Hepatocyte (in vitro differentiated cells): Measurements from ENCODE around the gene PDZD8. TPM values are rescaled to one million over a fixed set of nuclear protein-coding genes. Genes with fewer than 3 reads are reported as not detected.

Experiments
- DNase-seq: peaks from one replicate; pipeline ENCODE4 v3.0.0-alpha.2; 2016; ENCODE audit warnings: low spot score
- H2AFZ ChIP-seq: fragments of 200-600 bp; sonication (generic); 2 replicates; pipeline ENCODE4 v1.6.0; 2016; ENCODE audit warnings: antibody characterized with exemption, mild to moderate bottlenecking
- H3K27ac ChIP-seq: fragments of 200-600 bp; sonication (generic); 2 replicates; pipeline ENCODE4 v1.5.1; 2016; ENCODE audit warnings: mild to moderate bottlenecking
- H3K27me3 ChIP-seq: fragments of 200-600 bp; sonication (generic); 2 replicates; pipeline ENCODE4 v1.6.1; 2016
- H3K36me3 ChIP-seq: fragments of 200-600 bp; sonication (generic); replicated peaks from 2 replicates; pipeline ENCODE4 v1.5.1; 2016; ENCODE audit warnings: low read depth; ENCODE audit not compliant: insufficient read depth
- H3K4me1 ChIP-seq: fragments of 200-600 bp; sonication (generic); 2 replicates; pipeline ENCODE4 v1.5.1; 2016; ENCODE audit warnings: mild to moderate bottlenecking, moderate library complexity; ENCODE audit not compliant: insufficient read depth
- H3K4me2 ChIP-seq: fragments of 200-600 bp; sonication (generic); 2 replicates; pipeline ENCODE4 v1.6.0; 2016
- H3K4me3 ChIP-seq: fragments of 200-600 bp; sonication (generic); 2 replicates; pipeline ENCODE4 v1.5.1; 2016; ENCODE audit warnings: mild to moderate bottlenecking
- H3K79me2 ChIP-seq: fragments of 200-600 bp; sonication (generic); 2 replicates; pipeline ENCODE4 v1.6.0; 2017; ENCODE audit warnings: mild to moderate bottlenecking
- H3K9me2 ChIP-seq: fragments of 200-600 bp; sonication (generic); replicated peaks from 2 replicates; pipeline ENCODE4 v1.6.0; 2017; ENCODE audit warnings: mild to moderate bottlenecking; ENCODE audit not compliant: insufficient read depth
- H3K9me3 ChIP-seq: fragments of 200-600 bp; sonication (generic); 2 replicates; pipeline ENCODE4 v1.5.1; 2016; ENCODE audit warnings: low read depth, mild to moderate bottlenecking
- H4K20me1 ChIP-seq: fragments of 200-600 bp; sonication (generic); 2 replicates; pipeline ENCODE4 v1.6.0; 2016; ENCODE audit warnings: mild to moderate bottlenecking; ENCODE audit not compliant: insufficient read depth, poor library complexity, severe bottlenecking
- CTCF ChIP-seq: fragments of 200-600 bp; sonication (generic); IDR thresholded peaks from 2 replicates; pipeline ENCODE4 v1.5.1; 2016; ENCODE audit warnings: antibody characterized with exemption, mild to moderate bottlenecking; ENCODE audit not compliant: poor library complexity
- EZH2 ChIP-seq: fragments of 200-600 bp; sonication (generic); IDR thresholded peaks from 2 replicates; pipeline ENCODE4 v1.6.1; 2016; ENCODE audit warnings: antibody characterized with exemption, mild to moderate bottlenecking, borderline replicate concordance
- EZH2phosphoT487 ChIP-seq: fragments of 200-600 bp; sonication (generic); IDR thresholded peaks from one replicate; pipeline ENCODE4 v1.6.1; 2018; ENCODE audit warnings: antibody characterized with exemption, mild to moderate bottlenecking, low read depth, moderate library complexity; ENCODE audit not compliant: unreplicated experiment, severe bottlenecking
- WGBS: methylation state at CpG from one replicate; pipeline ENCODE4 v1.1.6; 2016; ENCODE audit warnings: low lambda C conversion rate; ENCODE audit errors: missing lambda C conversion rate; 5-methylcytosine and 5-hydroxymethylcytosine counted together
- polyA plus RNA-seq: library from polyadenylated mRNA; unstranded; fragments of >200 nt; fragmentation: Nextera tagmentation; extraction: Ambion mirVana; gene quantifications from 2 replicates; pipeline ENCODE4 v1.2.1, GENCODE V29; 2016
- total RNA-seq: library from RNA; depleted of rRNA; stranded (reverse); fragments of >200 nt; gene quantifications from 2 replicates; pipeline ENCODE4 v1.2.3, GENCODE V29; 2014

The PDZD8 gene
- total and polyA plus RNA-seq, 2 experiments from 2014 or later = 12.9 to 77.2 TPM

DNA sequence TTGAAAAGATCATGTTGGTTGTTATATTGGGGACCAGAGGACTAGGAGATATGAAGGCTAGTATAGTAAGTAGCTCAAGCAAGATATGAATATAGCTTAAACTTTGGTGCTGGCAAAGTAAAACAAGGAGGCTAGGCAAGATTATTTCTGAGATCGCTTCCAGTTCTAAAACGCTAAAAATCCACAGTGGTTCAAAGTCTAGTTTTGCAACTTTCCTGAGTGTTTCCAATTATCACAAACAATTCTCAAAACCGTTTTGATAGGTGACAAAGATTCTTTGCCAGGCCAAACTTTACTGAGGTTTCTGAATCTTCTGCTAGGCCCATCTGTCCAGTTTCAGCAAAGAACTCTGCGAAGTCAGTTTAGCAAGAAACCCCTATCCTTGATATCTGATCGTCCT lies 35.3 kb downstream of the PDZD8 start:
- Histone ChIP-seq H3K27me3 (no peaks in the 10 kb centered on the region), H3K4me3 (no peak overlapping the region), H2AFZ (no peak overlapping the region), H3K4me1 (no peaks in the 10 kb centered on the region), H3K79me2 (peaks cover 94% of the 10 kb centered on the region), H3K4me2 (no peak overlapping the region), H3K36me3 (no peaks in the 10 kb centered on the region), H4K20me1 (peaks cover 16% of the 10 kb centered on the region), H3K9me3 (peaks cover under 1% of the 10 kb centered on the region), H3K27ac (no peak overlapping the region), H3K9me2 (no peaks in the 10 kb centered on the region)
- DNase-seq = no peak
- 95% methylated on average over 5 of the region's 5 CpGs for WGBS
- no peak for TF ChIP-seq EZH2
- no peak for TF ChIP-seq EZH2phosphoT487
- no peak for TF ChIP-seq CTCF

GRCh38 chr10:117339578-117339977 lies 35.7 kb downstream of the PDZD8 start:
- H3K4me2 ChIP-seq = no peak overlapping the region
- WGBS = 96% methylated on average over 1 of the region's 1 CpG
- no peak for TF ChIP-seq EZH2
- no peak for TF ChIP-seq EZH2phosphoT487
- TF ChIP-seq CTCF = no peak

DNA sequence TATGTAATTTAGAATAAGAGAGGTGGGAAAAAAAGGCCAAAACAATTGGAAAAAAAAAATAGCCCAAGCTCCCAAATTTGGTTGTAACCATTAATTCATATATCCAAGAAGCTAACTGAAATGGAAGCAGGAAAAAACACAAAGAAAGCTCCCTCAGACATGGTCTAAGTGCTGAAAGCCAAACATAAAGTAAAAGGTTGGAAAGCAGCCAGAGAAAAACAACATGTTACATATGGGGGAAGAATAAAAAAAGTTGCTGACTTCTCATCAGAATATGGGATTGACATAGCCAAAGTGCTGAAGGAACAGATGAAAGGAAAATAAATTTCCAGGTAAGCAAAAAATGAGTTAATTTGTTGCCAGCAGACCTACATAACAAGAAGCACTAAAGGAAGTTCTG lies 40.3 kb downstream of the PDZD8 start:
- peaks cover 19% of the 10 kb centered on the region for H4K20me1 ChIP-seq

More at GRCh38 chr10:117339578-117339977, 35.7 kb downstream of the PDZD8 start:
- Histone ChIP-seq H3K9me3 (peaks cover 5% of the 10 kb centered on the region), H3K36me3 (no peaks in the 10 kb centered on the region), H2AFZ (no peak overlapping the region), H3K79me2 (peaks cover 94% of the 10 kb centered on the region), H3K4me1 (no peaks in the 10 kb centered on the region), H3K27ac (no peak overlapping the region), H3K27me3 (no peaks in the 10 kb centered on the region), H4K20me1 (peaks cover 16% of the 10 kb centered on the region), H3K9me2 (no peaks in the 10 kb centered on the region), H3K4me3 (no peak overlapping the region)
- no peak for DNase-seq

More for the DNA sequence above, 40.3 kb downstream of the PDZD8 start:
- Histone ChIP-seq H3K27ac (no peak overlapping the region), H3K36me3 (no peaks in the 10 kb centered on the region), H3K9me3 (peaks cover 11% of the 10 kb centered on the region), H3K4me2 (no peak overlapping the region), H3K4me3 (no peak overlapping the region), H3K4me1 (no peaks in the 10 kb centered on the region), H2AFZ (no peak overlapping the region), H3K79me2 (peaks cover 93% of the 10 kb centered on the region), H3K9me2 (no peaks in the 10 kb centered on the region), H3K27me3 (no peaks in the 10 kb centered on the region)
- TF ChIP-seq CTCF (no peak), EZH2phosphoT487 (no peak), EZH2 (no peak)
- DNase-seq = no peak
